ENCODE data around the gene RFTN1.

Gene RFTN1

DNA sequence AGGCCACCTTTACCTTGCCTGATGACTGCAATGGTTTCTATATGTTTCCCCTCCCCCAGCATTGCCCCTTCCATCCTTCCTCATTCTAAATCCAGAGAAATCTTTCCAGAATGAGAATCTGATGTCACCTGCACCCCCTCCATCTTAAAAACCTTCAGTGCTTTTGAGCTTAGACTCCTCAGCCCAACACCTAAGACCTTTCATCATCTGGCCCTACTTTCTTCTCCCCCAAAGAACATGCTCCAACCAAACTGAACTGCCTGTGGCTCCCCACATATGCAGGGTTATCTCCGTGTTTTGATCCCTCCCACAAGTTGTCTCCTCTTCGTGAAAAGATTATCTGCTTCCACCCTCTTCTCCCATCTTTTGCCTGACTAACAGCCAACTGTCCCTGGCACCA is 27.3 kb downstream of the RFTN1 start:
- DNase-seq (ENCODE audit: low read depth), result no peak

GRCh38 chr3:16485395-16485992 is 28.0 kb downstream of the RFTN1 start:
- DNase-seq (ENCODE audit: low read depth), result peak; percentile 26

DNA sequence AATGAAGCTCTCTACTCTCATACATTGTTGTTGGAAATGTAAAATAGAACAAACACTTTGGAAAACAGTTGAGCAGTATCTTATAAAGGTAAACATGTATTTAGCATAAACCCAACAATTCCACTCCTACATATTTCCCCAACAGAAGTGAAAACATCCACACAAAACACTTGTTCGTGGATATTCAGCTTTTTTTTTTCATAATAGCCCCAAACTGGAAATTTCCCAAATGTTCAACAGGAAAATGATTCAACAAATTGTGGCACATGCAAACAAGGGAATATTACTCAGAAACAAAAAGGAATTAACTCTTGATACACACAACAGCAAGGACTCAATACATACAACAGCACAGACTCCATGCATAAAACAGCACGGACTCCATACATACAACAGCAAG is 28.5 kb downstream of the RFTN1 start:
- peak; percentile 14 for DNase-seq (ENCODE audit: low read depth)

DNA sequence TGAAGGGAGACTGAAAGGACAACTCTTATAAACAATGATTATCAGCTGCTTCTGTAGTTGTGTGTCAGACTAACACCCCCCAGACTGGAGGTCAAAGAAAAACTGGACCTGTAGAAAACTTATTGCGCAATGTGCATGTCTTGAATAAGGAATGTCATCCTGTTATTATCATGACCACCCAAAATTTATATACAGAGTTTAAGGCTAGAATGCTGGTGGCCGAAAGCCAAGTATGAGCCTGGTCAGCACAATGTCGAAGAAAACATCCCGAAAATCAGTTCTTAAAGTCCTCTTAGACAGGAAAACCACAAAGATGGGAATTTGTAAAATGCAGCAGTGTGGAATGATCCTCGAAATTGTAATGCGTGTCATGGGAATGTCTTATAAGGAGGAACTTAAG is 29.3 kb downstream of the RFTN1 start:
- peak; percentile 100 for DNase-seq (ENCODE audit: low read depth)

DNA sequence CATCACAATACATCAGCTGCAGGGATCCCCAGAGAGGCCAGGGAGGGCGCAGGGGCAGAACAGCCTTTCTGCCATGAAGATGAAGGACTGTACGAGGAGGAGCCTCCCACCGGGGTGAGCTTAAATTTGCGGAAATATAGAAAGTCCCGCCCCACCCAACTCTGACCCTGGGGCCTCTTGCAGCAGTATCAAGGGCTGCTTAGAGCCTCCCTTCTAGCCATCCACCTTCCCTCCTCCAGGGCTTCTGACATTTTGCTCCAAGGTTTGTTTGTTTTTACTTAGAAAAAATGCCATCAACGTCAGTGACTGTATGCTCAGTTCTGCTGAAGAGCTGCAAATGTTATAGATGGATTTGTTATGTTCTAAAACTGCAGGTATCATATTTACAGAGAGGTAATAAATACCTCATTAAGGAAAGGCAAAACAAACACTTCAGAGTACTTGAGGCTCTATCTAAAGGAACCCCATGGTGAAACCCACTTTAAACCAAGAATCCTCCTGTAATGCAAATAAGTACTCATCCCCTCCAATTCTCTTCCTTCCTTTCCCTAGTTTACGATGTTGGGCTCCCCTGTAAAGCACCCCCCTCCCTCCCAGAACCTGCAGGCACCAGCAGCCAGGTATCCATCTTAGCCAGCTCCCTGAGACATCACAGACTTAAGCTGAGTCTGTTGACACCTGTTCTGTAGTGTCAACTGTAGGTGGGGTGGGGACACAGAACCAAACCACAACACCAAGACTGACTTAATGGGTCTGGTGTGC is 30.5 kb downstream of the RFTN1 start:
- peak; percentile 21 for DNase-seq (ENCODE audit: low read depth)

GRCh38 chr3:16482194-16482769 is 31.2 kb downstream of the RFTN1 start:
- no peak for DNase-seq (ENCODE audit: low read depth)

DNA sequence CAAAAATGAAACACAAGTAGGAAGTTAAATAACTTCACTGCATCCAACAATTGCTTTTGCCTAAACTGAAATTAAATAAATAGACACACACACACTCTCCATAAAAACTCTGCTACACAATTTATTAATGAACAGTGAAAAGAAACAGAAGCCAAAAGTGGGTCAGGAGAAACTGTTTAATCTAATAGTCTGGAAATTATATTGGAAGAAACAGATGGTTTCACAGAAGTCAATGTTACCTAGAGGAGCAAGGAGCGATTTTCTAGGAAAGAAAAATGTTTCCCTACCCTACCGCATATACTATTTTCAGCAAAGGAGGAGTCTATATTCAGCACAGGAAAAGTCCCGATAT is 32.0 kb downstream of the RFTN1 start:
- no peak for DNase-seq (ENCODE audit: low read depth)

DNA sequence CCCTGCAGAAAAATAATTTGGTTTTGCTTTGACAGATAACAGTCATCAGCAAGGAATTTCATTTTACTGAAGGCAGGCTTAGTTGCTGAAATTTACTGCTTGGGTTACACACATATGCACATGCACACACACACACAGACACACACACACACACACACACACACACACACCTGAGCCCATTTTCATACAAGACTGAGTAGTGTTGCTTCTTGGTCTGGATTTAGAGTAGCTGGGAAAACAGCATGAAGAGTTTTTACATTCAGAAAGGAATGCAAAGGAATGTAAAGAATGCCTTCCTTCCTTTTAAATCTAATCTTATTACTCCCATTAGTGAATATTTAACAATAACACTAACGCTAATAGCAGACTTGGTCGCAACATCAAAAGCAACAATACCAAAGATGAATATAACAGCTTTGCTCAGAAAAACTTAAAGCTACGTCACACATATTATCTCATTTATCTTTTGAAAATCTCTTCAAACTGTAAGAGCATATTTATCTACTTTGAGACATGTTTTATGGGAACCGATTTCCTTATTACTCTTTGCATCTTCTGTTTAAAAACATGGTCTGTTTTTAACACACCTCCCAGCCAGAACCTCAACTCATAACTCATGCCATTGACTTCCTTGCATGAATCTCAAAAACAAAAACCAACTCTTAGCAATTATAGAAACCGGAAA is 32.5 kb downstream of the RFTN1 start:
- DNase-seq (ENCODE audit: low read depth), result peak; percentile 65

GRCh38 chr3:16478516-16478915 is 35.0 kb downstream of the RFTN1 start:
- peak; percentile 84 for DNase-seq (ENCODE audit: low read depth)

- peak; percentile 16 for DNase-seq (ENCODE audit: low read depth)
Observed at GRCh38 chr3:16477521-16477920, 36.0 kb downstream of the RFTN1 start.

DNA sequence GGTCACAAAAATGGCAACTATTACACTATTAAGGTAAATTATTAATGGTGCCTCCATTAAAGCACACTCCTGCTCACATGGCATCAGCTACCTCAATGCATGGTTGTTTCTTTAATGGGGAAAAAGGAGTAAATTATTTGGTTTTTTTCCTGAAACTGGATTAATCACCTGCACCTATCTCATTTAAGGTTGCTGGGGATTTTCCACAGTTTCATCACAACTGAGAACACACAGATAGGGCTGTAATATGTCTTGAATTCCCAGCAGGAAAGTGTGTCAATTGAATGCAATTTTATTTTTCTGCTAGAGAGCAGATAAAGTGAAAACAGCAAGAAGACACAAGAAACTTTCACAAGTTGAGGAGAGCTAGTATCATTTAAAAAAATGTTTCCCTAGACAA is 36.4 kb downstream of the RFTN1 start:
- DNase-seq (ENCODE audit: low read depth), result no peak

DNA sequence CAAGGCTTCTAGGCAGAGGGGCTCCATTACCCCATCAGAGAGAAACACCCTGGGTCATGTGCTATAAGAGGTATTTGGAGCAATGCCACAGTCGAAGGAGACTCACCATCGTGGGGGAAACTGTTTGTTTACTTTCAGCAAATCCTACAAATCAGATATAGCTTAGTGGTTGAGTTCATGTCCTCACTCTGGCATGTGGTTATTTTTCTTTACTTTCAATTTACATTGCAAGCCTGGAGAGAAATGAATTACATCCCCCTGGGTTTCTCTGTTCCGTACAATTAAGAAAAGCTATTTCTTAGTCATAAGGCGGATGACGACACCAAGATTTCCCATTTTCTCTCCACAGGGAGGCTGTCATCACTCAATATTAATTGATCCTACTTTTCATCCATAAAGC is 36.9 kb downstream of the RFTN1 start:
- DNase-seq (ENCODE audit: low read depth), result peak; percentile 97

DNA sequence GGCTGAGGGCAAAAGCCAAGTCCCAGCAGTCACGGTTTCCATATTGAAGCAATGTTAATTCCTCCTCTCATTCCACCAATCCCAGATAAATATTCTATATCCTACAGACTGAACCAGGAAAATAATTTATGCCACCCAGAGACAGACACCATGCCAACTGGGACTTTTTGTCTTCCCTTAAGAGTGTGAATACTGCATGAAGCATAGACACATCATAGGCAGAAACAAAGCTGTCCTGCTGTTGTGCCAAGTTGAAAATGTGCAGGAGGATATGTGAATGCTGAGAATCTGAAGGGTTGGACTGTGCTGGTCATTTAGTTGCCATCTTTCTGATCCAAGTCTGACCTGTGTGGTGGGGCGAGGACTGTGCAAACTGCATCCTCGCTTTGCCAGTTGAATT is 37.7 kb downstream of the RFTN1 start:
- no peak for DNase-seq (ENCODE audit: low read depth)

- peak; percentile 26 for DNase-seq (ENCODE audit: low read depth)
Observed at GRCh38 chr3:16474920-16475319, 38.6 kb downstream of the RFTN1 start.

DNA sequence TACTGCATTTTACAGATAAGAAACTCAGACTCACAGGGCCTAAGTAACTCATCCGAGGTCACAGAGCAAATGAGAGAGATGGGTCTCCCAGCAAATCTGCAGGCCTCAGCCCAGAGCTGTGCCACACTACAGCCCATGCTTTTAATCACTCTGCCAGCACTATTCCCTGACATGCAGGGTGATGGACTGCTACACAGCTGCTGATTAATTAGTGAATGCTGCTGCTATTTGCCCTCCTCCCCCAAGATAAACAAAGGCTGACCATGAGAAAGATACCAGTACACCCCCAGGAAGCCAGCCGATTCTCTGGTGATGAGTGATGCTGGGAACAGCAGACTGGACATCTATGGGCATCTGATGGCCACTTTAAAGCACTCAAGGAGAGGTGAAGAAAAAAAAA is 39.3 kb downstream of the RFTN1 start:
- peak; percentile 94 for DNase-seq (ENCODE audit: low read depth)

- no peak for DNase-seq (ENCODE audit: low read depth)
Observed at GRCh38 chr3:16472593-16472992, 40.9 kb downstream of the RFTN1 start.

GRCh38 chr3:16471897-16472296 is 41.6 kb downstream of the RFTN1 start:
- DNase-seq (ENCODE audit: low read depth), result no peak

GRCh38 chr3:16470590-16470989 is 42.9 kb downstream of the RFTN1 start:
- DNase-seq (ENCODE audit: low read depth), result no peak

DNA sequence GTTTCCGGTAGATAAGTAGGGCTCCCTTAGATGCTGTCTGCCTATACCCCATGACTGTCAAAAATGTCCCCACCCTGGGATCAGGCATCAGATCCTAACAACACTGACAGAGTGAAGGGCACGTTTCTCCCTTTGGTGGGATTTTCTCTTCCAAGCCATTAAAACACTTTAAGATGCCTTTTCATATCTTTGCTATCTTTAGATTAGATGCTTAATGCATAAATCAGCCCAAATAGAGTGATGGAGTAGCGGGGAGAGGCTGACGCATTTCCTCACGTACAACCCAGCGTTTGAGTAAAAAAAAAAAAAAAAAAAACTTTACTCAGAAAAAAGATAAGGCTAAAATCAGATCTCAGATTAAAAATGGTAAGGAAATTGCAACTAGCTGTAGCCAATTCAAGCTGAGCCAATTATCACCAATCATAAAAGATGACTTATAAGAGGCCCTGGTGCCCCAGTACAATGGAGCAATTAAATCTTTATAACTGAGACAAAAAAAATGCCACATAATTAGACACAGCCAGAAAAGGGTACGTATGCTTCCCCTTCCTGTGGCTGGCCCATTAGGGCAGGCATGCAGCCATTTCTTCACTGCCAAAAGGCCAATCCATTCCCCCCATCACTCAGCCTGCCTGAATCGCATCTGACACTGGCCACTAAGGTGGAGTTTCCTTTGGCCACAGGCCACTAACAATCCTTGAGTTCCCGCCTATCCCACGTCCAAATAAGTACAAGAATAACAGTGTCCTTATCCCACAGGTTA is 45.0 kb downstream of the RFTN1 start:
- DNase-seq (ENCODE audit: low read depth), result peak; percentile 27

DNA sequence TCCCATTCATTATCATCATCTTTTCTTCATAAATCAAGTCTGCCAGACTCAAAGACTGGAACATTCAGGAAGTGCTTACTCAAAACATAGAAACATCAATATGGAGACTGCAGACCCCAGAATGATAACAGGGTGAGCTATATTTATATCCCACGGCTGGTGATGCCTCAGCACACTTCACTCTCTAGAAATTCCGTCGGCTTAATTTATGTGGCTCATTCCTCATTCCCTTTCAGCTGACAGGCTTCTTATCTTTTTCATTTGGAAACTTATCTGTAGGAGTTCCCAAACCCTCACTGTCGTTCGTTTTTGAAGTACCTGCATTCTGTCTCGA is 45.5 kb downstream of the RFTN1 start:
- no peak for DNase-seq (ENCODE audit: low read depth)

- no peak for DNase-seq (ENCODE audit: low read depth)
Observed at GRCh38 chr3:16467393-16467792, 46.1 kb downstream of the RFTN1 start.

DNA sequence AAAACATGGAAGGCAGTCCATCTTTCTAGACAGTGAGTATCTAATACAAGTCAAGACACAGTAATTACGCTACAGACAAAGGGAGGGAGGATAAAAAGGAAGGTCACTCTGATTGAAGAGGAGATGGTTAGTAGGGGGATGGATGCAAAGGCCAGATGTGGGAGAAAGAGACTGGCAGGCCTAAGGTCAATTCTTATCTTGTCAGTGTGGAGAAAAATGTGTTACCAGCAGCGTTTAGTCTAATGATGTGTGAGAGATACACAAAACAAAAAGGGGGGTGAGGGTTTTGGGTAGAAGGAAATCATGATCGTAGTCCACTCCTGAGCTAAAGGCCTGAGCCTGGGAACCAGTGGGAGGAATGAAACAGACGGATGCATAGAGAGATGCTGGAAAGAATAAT is 46.7 kb downstream of the RFTN1 start:
- no peak for DNase-seq (ENCODE audit: low read depth)

Data from EH (cell line).